HepG2 (cell line): ENCODE results near the gene PASK. TPM values are rescaled to one million over a fixed set of nuclear protein-coding genes. Genes with fewer than 3 reads are reported as not detected.

Source experiments
- ATAC-seq: fragments of 200-7000 bp; cut with Tn5 transposase; 3 replicates; pipeline ENCODE4 v1.9.1; 2020; ENCODE audit warnings: mild to moderate bottlenecking, moderate library complexity
- BruUV-seq: library from RNA; stranded (reverse); fragments of 400-500 nt; replicated peaks from 2 replicates; lab custom pipeline; 2021; lab: Mats Ljungman, UMichigan
- CTCF ChIA-PET: fragments of 300-600 bp; formaldehyde crosslinking; extraction: SDS; loops from one replicate; lab custom pipeline; 2021; ENCODE audit warnings: low total read pairs, inconsistent platforms, low intra/inter-chr PET ratio; lab: Yijun Ruan, JAX
- POLR2A ChIA-PET: fragments of 350-600 bp; sonication (Branson Sonifier 250); formaldehyde crosslinking; loops from one replicate; lab custom pipeline; 2020; ENCODE audit warnings: antibody characterized with exemption, inconsistent platforms; lab: Yijun Ruan, JAX
- DNase-seq: peaks from one replicate; pipeline ENCODE4 v3.0.0-alpha.2; 2015; ENCODE audit warnings: low spot score
- FAIRE-seq: peaks from 3 replicates; lab custom pipeline; 2011; peaks lifted over from hg19 to GRCh38; lab: Jason Lieb, UNC
- H2AFZ ChIP-seq: one replicate; pipeline ENCODE4 v1.6.1; 2011; ENCODE audit warnings: low read length, inconsistent platforms
- H3K27ac ChIP-seq: fragments of 300-600 bp; 3 replicates; pipeline ENCODE4 v1.8.0; 2011; ENCODE audit warnings: mixed run types, mild to moderate bottlenecking, mixed read lengths, low read length, inconsistent platforms; ENCODE audit not compliant: insufficient read depth; ENCODE audit errors: extremely low read length
- H3K27me3 ChIP-seq, 2 experiments: fragments of 200-600 bp in 1 of 2; 2 replicates in 1 of 2; 3 replicates in 1 of 2; pipeline versions ENCODE4 v1.6.0 to v1.8.0; 2011; ENCODE audit warnings: low read length in 2 of 2, mild to moderate bottlenecking in 2 of 2, moderate library complexity in 2 of 2, inconsistent platforms in 1 of 2; ENCODE audit not compliant: insufficient read depth in 2 of 2, control insufficient read depth in 1 of 2
- H3K36me3 ChIP-seq, 2 experiments: fragments of 200-600 bp in 1 of 2; replicated peaks in 1 of 2; 2 replicates in 1 of 2; 3 replicates in 1 of 2; pipeline versions ENCODE4 v1.5.1 to v1.8.0; 2011; ENCODE audit warnings: low read length in 2 of 2, inconsistent platforms in 1 of 2; ENCODE audit not compliant: insufficient read depth in 2 of 2, control insufficient read depth in 1 of 2
- H3K4me1 ChIP-seq: 2 replicates; pipeline ENCODE4 v1.5.1; 2012; ENCODE audit warnings: low read length, inconsistent platforms; ENCODE audit not compliant: insufficient read depth
- H3K4me2 ChIP-seq: 2 replicates; pipeline ENCODE4 v1.6.0; 2011; ENCODE audit warnings: low read depth, low read length, inconsistent platforms
- H3K4me3 ChIP-seq, 3 experiments: fragments of 200-600 bp in 1 of 3; sonication (generic), shearing (Covaris generic) in 1 of 3; replicated peaks in 1 of 3; 2 replicates each; pipeline ENCODE4 v1.5.1; 2011 to 2016; ENCODE audit warnings: low read length in 3 of 3, inconsistent platforms in 2 of 3, low read depth in 2 of 3, mild to moderate bottlenecking in 2 of 3, control low read depth in 1 of 3, mixed read lengths in 1 of 3; ENCODE audit not compliant: insufficient read depth in 1 of 3
- H3K79me2 ChIP-seq: one replicate; pipeline ENCODE4 v1.6.1; 2011; ENCODE audit warnings: low read length, inconsistent platforms; ENCODE audit not compliant: insufficient read depth
- H3K9ac ChIP-seq: 2 replicates; pipeline ENCODE4 v1.6.0; 2011; ENCODE audit warnings: mild to moderate bottlenecking, low read depth, low read length, inconsistent platforms; ENCODE audit not compliant: insufficient read depth
- H3K9me3 ChIP-seq: 2 replicates; pipeline ENCODE4 v1.5.1; 2012; ENCODE audit warnings: mild to moderate bottlenecking, low read length
- H4K20me1 ChIP-seq: 2 replicates; pipeline ENCODE4 v1.6.0; 2011; ENCODE audit warnings: inconsistent platforms, mild to moderate bottlenecking, low read length, moderate library complexity; ENCODE audit not compliant: insufficient read depth
- ERF ChIP-seq: IDR thresholded peaks from 2 replicates; pipeline ENCODE4 v1.6.1; 2018; ENCODE audit warnings: missing biosample characterization, missing genetic modification reagents
- FIP1L1 ChIP-seq: fragments of 200-400 bp; formaldehyde crosslinking; IDR thresholded peaks from 2 replicates; pipeline ENCODE4 v1.6.1; 2018; ENCODE audit warnings: low read depth, mild to moderate bottlenecking, low read length, moderate library complexity, borderline replicate concordance; ENCODE audit not compliant: insufficient read depth
- HBP1 ChIP-seq: IDR thresholded peaks from 2 replicates; pipeline ENCODE4 v1.6.1; 2016; ENCODE audit warnings: low read depth, control low read depth
- HNRNPL ChIP-seq: fragments of 200-400 bp; formaldehyde crosslinking; IDR thresholded peaks from 2 replicates; pipeline ENCODE4 v1.6.1; 2017; ENCODE audit warnings: mild to moderate bottlenecking, low read depth, low read length
- KLF6 ChIP-seq: IDR thresholded peaks from 2 replicates; pipeline ENCODE4 v1.8.0; 2016; ENCODE audit warnings: missing biosample characterization, missing genetic modification reagents
- MYPOP ChIP-seq: sonication (generic); formaldehyde crosslinking; IDR thresholded peaks from 2 replicates; pipeline ENCODE4 v1.8.1; 2023; ENCODE audit warnings: mild to moderate bottlenecking, moderate library complexity, missing genetic modification reagents
- TBP ChIP-seq: sonication (generic); formaldehyde crosslinking; IDR thresholded peaks from 2 replicates; pipeline ENCODE4 v1.5.0; 2020; ENCODE audit warnings: missing genetic modification reagents
- TBX3 ChIP-seq: fragments of 450-650 bp; IDR thresholded peaks from 2 replicates; pipeline ENCODE4 v1.6.1; 2017; ENCODE audit warnings: antibody characterized with exemption, mild to moderate bottlenecking, inconsistent platforms, borderline replicate concordance
- ZKSCAN5 ChIP-seq: sonication (generic); formaldehyde crosslinking; IDR thresholded peaks from 2 replicates; pipeline ENCODE4 v1.5.1; 2020; ENCODE audit warnings: mild to moderate bottlenecking, missing genetic modification reagents
- ZNF124 ChIP-seq: sonication (generic); formaldehyde crosslinking; IDR thresholded peaks from 2 replicates; pipeline ENCODE4 v1.4.0; 2020; ENCODE audit warnings: missing genetic modification reagents
- ZNF224 ChIP-seq: sonication (generic); formaldehyde crosslinking; IDR thresholded peaks from 2 replicates; pipeline ENCODE4 v1.5.0; 2020; ENCODE audit warnings: mild to moderate bottlenecking, missing genetic modification reagents
- ZNF281 ChIP-seq: sonication (generic); formaldehyde crosslinking; IDR thresholded peaks from 2 replicates; pipeline ENCODE4 v1.4.0; 2020; ENCODE audit warnings: missing genetic modification reagents, borderline replicate concordance
- ZNF333 ChIP-seq: sonication (generic); formaldehyde crosslinking; IDR thresholded peaks from 2 replicates; pipeline ENCODE4 v1.4.0; 2020; ENCODE audit warnings: mild to moderate bottlenecking, missing genetic modification reagents, borderline replicate concordance
- ZNF343 ChIP-seq: sonication (generic); formaldehyde crosslinking; IDR thresholded peaks from 2 replicates; pipeline ENCODE4 v1.4.0; 2020; ENCODE audit warnings: mild to moderate bottlenecking, missing genetic modification reagents
- ZNF619 ChIP-seq: sonication (generic); formaldehyde crosslinking; IDR thresholded peaks from 2 replicates; pipeline ENCODE4 v1.4.0; 2020; ENCODE audit warnings: mild to moderate bottlenecking, missing genetic modification reagents
- ZNF878 ChIP-seq: sonication (generic); formaldehyde crosslinking; IDR thresholded peaks from 2 replicates; pipeline ENCODE4 v1.8.1; 2023; ENCODE audit warnings: mild to moderate bottlenecking, missing genetic modification reagents, moderate library complexity
- WGBS: methylation state at CpG from one replicate; pipeline ENCODE4 v1.1.6; 2017; ENCODE audit warnings: low lambda C conversion rate; 5-methylcytosine and 5-hydroxymethylcytosine counted together
- in situ Hi-C: cut with HindIII; loops from 2 replicates; pipeline ENCODE4 v1.10.0; 2017; ENCODE audit warnings: low pct_unique_long_range_greater_than_20kb; ENCODE audit not compliant: extremely low pct_ligation_motif_present
- intact Hi-C: fragments of 100-400 bp; cut with micrococcal nuclease; formaldehyde crosslinking; loops from one replicate; pipeline ENCODE4 v1.10.0; 2022; ENCODE audit not compliant: unreplicated experiment
- polyA plus RNA-seq, 8 experiments: library from polyadenylated mRNA; depleted of rRNA in 3 of 8; stranded (reverse) in 7 of 8; unstranded in 1 of 8; fragments of >200 nt; fragmentation: Illumina TruSeq in 4 of 8; extraction: Trizol in 4 of 8; gene quantifications; 2 replicates each; pipeline versions ENCODE4 v1.2.1 to v1.2.3, GENCODE V29; 2011 to 2016; ENCODE audit warnings: low read depth in 4 of 8, missing spikeins in 1 of 8, mixed read lengths in 1 of 8; ENCODE audit not compliant: insufficient read depth in 1 of 8
- total RNA-seq, 5 experiments: library from RNA; depleted of rRNA; stranded (reverse); fragments of >200 nt; fragmentation: Illumina TruSeq; extraction: Trizol; gene quantifications; 2 replicates each; pipeline ENCODE4 v1.2.3, GENCODE V29; 2016; ENCODE audit warnings: low read depth in 1 of 5

The PASK gene
- total and polyA plus RNA-seq, 2 of the 13 experiments (the other 11 are each of a cell fraction or from before 2014, with no cell fraction given): 6.9 to 17.0 TPM

GRCh38 chr2:241187918-241188234 is 38.6 kb upstream of the PASK start (continued):
- TF ChIP-seq ZNF224 (CRISPR knock-in tag) (no peak), KLF6 (CRISPR knock-in tag) (no peak), ZNF333 (no peak), ZNF619 (CRISPR knock-in tag) (no peak)

GRCh38 chr2:241187101-241187917 is 38.0 kb upstream of the PASK start:
- CTCF ChIA-PET: no interaction called here
- H2AFZ ChIP-seq: no peak overlapping the region
- DNase-seq: no peak
- POLR2A ChIA-PET: no interaction called here
- H3K4me3 ChIP-seq: no peak overlapping the region
- in situ Hi-C loops: no loop called here
- H3K4me1 ChIP-seq: peaks cover 23% of the 10 kb centered on the region
- no peak for ATAC-seq
- no peaks in the 10 kb centered on the region for H3K79me2 ChIP-seq
- no peak for FAIRE-seq
- no peak overlapping the region for H3K27ac ChIP-seq
- intact Hi-C loops: no loop called here
- no peak overlapping the region for H3K4me2 ChIP-seq
- H3K36me3 ChIP-seq: peaks cover 3 to 5% of the 10 kb centered on the region in 2 experiments; a peak in 3 of 5 replicates
- 38% methylated on average over 14 of the region's 14 CpGs for WGBS
- H3K9me3 ChIP-seq: no peaks in the 10 kb centered on the region
- no TSS peak for BruUV-seq
- no peak for TF ChIP-seq ZNF124 (CRISPR knock-in tag)
- no peak for TF ChIP-seq ZNF878 (CRISPR knock-in tag)
- TF ChIP-seq ZNF343 (CRISPR knock-in tag): no peak
- no peak for TF ChIP-seq ZNF281 (CRISPR knock-in tag)
- TF ChIP-seq TBX3: no peak
- no peak for TF ChIP-seq FIP1L1
- TF ChIP-seq MYPOP: no peak
- TF ChIP-seq HBP1 (CRISPR knock-in tag): no peak
- no peak for TF ChIP-seq ERF (CRISPR knock-in tag)
- TF ChIP-seq ZKSCAN5: no peak
- no peak for TF ChIP-seq TBP (CRISPR knock-in tag)
- no peak for TF ChIP-seq HNRNPL
- peaks cover 8 to 39% of the 10 kb centered on the region in 2 experiments for H3K27me3 ChIP-seq
- no peak overlapping the region for H3K9ac ChIP-seq
- no peaks in the 10 kb centered on the region for H4K20me1 ChIP-seq
